OCI-LY3 (cell line): ENCODE measurements around the gene BCAR3.

ENCODE experiments used
- EZH2phosphoT487 ChIP-seq: fragments of 200-600 bp; shearing (Covaris generic); IDR thresholded peaks from 2 replicates; pipeline ENCODE4 v1.6.1; 2018; ENCODE audit warnings: antibody characterized with exemption, mixed run types, low read depth
- TF ChIP-seq, protein P1 (sequence below): fragments of 200-600, 300-600 bp; sonication (generic); IDR thresholded peaks from 2 replicates; pipeline ENCODE4 v1.5.1; 2014; ENCODE audit warnings: antibody characterized with exemption, low read length, low read depth

DNA sequence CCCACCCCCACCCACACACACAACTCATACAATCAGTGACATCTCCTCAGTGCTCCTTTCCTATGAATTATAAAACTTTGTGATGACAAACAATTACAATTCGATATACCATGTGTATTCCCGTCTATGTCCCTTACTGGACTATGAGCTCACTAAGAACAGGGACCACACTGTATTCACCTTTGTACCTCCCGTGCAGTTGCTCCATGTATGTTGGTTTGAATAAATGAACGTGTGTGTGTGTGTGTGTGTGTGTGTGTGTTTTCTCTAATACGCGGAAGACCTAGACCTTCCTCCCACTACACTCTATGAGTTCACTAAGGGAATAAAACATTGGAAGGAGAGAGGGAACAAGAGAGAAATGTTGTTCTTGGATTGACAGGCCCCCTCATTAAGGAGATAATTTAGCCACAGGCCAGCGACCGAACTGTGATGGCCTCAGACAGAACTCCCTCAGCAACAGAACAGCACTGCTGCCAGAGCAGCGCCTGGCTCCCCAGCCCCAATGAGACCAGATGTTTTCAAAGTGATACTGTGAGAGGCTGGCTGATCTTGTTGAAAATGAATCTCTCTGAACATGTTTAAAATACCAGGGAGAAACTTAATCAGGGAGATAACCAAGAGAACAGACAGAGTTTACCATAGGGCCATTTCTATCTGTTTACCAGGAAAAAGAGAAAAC, 21.7 kb downstream of the BCAR3 start:
- TF ChIP-seq, protein P1, sequence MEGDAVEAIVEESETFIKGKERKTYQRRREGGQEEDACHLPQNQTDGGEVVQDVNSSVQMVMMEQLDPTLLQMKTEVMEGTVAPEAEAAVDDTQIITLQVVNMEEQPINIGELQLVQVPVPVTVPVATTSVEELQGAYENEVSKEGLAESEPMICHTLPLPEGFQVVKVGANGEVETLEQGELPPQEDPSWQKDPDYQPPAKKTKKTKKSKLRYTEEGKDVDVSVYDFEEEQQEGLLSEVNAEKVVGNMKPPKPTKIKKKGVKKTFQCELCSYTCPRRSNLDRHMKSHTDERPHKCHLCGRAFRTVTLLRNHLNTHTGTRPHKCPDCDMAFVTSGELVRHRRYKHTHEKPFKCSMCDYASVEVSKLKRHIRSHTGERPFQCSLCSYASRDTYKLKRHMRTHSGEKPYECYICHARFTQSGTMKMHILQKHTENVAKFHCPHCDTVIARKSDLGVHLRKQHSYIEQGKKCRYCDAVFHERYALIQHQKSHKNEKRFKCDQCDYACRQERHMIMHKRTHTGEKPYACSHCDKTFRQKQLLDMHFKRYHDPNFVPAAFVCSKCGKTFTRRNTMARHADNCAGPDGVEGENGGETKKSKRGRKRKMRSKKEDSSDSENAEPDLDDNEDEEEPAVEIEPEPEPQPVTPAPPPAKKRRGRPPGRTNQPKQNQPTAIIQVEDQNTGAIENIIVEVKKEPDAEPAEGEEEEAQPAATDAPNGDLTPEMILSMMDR = no peak
- TF ChIP-seq EZH2phosphoT487 = no peak
